HG03196 (cell line): ENCODE measurements around the gene EPAS1.

Experiments
- ATAC-seq: cut with Tn5 transposase; IDR thresholded peaks from one replicate; pipeline ENCODE4 v1.9.1; 2021; ENCODE audit not compliant: unreplicated experiment

EPAS1 gene

GRCh38 chr2:46319711-46320110 lies 22.5 kb downstream of the EPAS1 start:
- ATAC-seq, result no peak

GRCh38 chr2:46320141-46320567 lies 22.9 kb downstream of the EPAS1 start:
- no peak for ATAC-seq

GRCh38 chr2:46323730-46324129 lies 26.5 kb downstream of the EPAS1 start:
- no peak for ATAC-seq

- no peak for ATAC-seq
Observed at GRCh38 chr2:46325182-46325928, 28.1 kb downstream of the EPAS1 start.

GRCh38 chr2:46326231-46326980 lies 29.2 kb downstream of the EPAS1 start:
- ATAC-seq, result no peak

GRCh38 chr2:46327627-46328026 lies 30.4 kb downstream of the EPAS1 start:
- ATAC-seq, result no peak

GRCh38 chr2:46328291-46328690 lies 31.1 kb downstream of the EPAS1 start:
- no peak for ATAC-seq

- ATAC-seq, result no peak
Observed at GRCh38 chr2:46328829-46329228, 31.6 kb downstream of the EPAS1 start.

- no peak for ATAC-seq
Observed at GRCh38 chr2:46329340-46329739, 32.1 kb downstream of the EPAS1 start.

GRCh38 chr2:46329803-46330775 lies 32.9 kb downstream of the EPAS1 start:
- ATAC-seq, result no peak

GRCh38 chr2:46331109-46331766 lies 34.0 kb downstream of the EPAS1 start:
- no peak for ATAC-seq

- ATAC-seq, result no peak
Observed at GRCh38 chr2:46332686-46333281, 35.6 kb downstream of the EPAS1 start.

GRCh38 chr2:46333912-46334311 lies 36.7 kb downstream of the EPAS1 start:
- ATAC-seq, result no peak

- no peak for ATAC-seq
Observed at GRCh38 chr2:46334389-46335271, 37.4 kb downstream of the EPAS1 start.

- no peak for ATAC-seq
Observed at GRCh38 chr2:46335391-46336282, 38.4 kb downstream of the EPAS1 start.

- no peak for ATAC-seq
Observed at GRCh38 chr2:46336283-46336959, 39.2 kb downstream of the EPAS1 start.

GRCh38 chr2:46337208-46337994 lies 40.2 kb downstream of the EPAS1 start:
- ATAC-seq, result no peak
